HG03135 (cell line): ENCODE data around the gene LARGE2.

Source experiments
- ATAC-seq: cut with Tn5 transposase; IDR thresholded peaks from one replicate; pipeline ENCODE4 v1.9.1; 2021; ENCODE audit warnings: mild to moderate bottlenecking, moderate library complexity; ENCODE audit not compliant: unreplicated experiment

Gene LARGE2

GRCh38 chr11:45928535-45929215, 6.2 kb downstream of the LARGE2 start:
- ATAC-seq: no peak

GRCh38 chr11:45929486-45930030, 7.1 kb downstream of the LARGE2 start:
- peak; percentile 28 for ATAC-seq

GRCh38 chr11:45930031-45930794, 7.8 kb downstream of the LARGE2 start:
- peak; percentile 82 for ATAC-seq

- ATAC-seq: no peak
Measured at GRCh38 chr11:45930951-45931570, 8.6 kb downstream of the LARGE2 start.

GRCh38 chr11:45931739-45932138, 9.3 kb downstream of the LARGE2 start:
- ATAC-seq: no peak

GRCh38 chr11:45932217-45932616, 9.8 kb downstream of the LARGE2 start:
- no peak for ATAC-seq

- no peak for ATAC-seq
Measured at GRCh38 chr11:45933131-45933831, 10.8 kb downstream of the LARGE2 start.

GRCh38 chr11:45933846-45934579, 11.6 kb downstream of the LARGE2 start:
- no peak for ATAC-seq

GRCh38 chr11:45934580-45935318, 12.3 kb downstream of the LARGE2 start:
- ATAC-seq: no peak

GRCh38 chr11:45935349-45936064, 13.1 kb downstream of the LARGE2 start:
- ATAC-seq: no peak

- ATAC-seq: no peak
Measured at GRCh38 chr11:45936511-45937054, 14.1 kb downstream of the LARGE2 start.

GRCh38 chr11:45937916-45938315, 15.5 kb downstream of the LARGE2 start:
- ATAC-seq: no peak

- no peak for ATAC-seq
Measured at GRCh38 chr11:45939836-45940235, 17.4 kb downstream of the LARGE2 start.

GRCh38 chr11:45941285-45941684, 18.8 kb downstream of the LARGE2 start:
- ATAC-seq: no peak

- no peak for ATAC-seq
Measured at GRCh38 chr11:45942381-45942780, 19.9 kb downstream of the LARGE2 start.

- no peak for ATAC-seq
Measured at GRCh38 chr11:45945397-45945999, 23.0 kb downstream of the LARGE2 start.

GRCh38 chr11:45947885-45948284, 25.4 kb downstream of the LARGE2 start:
- ATAC-seq: no peak

- no peak for ATAC-seq
Measured at GRCh38 chr11:45948356-45948755, 25.9 kb downstream of the LARGE2 start.
